ENCODE data around the gene CEP290. TPM values are rescaled to one million over a fixed set of nuclear protein-coding genes. Genes with fewer than 3 reads are reported as not detected.

CEP290 gene, protein sequence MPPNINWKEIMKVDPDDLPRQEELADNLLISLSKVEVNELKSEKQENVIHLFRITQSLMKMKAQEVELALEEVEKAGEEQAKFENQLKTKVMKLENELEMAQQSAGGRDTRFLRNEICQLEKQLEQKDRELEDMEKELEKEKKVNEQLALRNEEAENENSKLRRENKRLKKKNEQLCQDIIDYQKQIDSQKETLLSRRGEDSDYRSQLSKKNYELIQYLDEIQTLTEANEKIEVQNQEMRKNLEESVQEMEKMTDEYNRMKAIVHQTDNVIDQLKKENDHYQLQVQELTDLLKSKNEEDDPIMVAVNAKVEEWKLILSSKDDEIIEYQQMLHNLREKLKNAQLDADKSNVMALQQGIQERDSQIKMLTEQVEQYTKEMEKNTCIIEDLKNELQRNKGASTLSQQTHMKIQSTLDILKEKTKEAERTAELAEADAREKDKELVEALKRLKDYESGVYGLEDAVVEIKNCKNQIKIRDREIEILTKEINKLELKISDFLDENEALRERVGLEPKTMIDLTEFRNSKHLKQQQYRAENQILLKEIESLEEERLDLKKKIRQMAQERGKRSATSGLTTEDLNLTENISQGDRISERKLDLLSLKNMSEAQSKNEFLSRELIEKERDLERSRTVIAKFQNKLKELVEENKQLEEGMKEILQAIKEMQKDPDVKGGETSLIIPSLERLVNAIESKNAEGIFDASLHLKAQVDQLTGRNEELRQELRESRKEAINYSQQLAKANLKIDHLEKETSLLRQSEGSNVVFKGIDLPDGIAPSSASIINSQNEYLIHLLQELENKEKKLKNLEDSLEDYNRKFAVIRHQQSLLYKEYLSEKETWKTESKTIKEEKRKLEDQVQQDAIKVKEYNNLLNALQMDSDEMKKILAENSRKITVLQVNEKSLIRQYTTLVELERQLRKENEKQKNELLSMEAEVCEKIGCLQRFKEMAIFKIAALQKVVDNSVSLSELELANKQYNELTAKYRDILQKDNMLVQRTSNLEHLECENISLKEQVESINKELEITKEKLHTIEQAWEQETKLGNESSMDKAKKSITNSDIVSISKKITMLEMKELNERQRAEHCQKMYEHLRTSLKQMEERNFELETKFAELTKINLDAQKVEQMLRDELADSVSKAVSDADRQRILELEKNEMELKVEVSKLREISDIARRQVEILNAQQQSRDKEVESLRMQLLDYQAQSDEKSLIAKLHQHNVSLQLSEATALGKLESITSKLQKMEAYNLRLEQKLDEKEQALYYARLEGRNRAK (N-terminal part only)
- total RNA-seq: 10 to 100 TPM; 10.3 to 15.7 TPM

DNA sequence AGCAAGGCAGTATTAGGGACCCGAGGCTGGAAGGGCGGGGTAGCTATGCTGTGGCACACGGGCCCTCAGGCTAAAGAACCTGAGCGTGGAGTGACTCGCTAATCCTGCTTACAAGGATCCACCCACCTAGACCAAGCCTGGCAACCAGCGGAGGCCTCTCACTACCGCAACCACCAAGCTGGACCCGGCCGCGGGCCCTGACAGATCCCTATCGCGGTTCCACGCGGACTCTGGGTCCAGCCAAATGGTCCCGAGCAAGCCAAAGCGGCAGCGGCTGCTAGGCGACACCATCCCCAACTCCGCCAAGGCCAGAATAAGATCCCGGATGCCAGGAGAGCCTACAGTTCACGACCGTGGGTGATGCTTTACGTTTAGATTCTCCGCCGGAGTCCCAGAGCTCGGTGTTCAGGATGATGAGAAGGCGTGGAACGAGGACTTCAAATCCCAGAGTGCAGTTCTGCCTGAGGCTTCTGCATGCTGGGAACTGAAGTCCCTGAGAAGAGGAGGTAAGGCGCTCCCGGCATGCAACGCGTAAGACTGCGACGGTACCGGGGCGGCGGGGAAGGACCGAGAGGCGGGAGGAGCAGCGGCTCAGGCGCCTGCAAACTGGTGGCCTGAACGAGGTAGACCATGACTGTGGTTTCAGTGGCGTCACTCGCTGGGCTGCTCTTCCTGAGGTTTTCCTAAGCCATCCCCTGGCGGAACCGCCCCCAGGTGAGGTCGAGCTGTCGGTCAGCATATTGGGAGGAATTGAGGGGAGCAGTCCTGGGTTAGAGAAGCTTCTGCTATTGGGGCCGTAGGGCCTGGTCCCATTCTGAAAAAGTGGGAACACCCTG, at the start of gene CEP290, which contains the start of gene TMTC3:
Gene CEP290, minus strand, starts transcription at position 315 of the 836 bp plus-strand sequence. CDS start 781 bp downstream, outside the sequence.
Gene TMTC3, plus strand, starts transcription at position 534 of the 836 bp plus-strand sequence. CDS start 6,009 bp downstream, outside the sequence.
- ATAC-seq: peak; percentile 92 to 97
- Mint-ChIP-seq H3K36me3 (peaks cover 12 to 28% of the 10 kb centered on the region in 2 donors), H3K27ac (peak within 1 kb of the TSS; percentile 95 to 96), H3K9me3 (no peaks in the 10 kb centered on the region)
- peak; percentile 86 to 88 for DNase-seq (ENCODE audit: low spot score in 2 of 2)

DNA sequence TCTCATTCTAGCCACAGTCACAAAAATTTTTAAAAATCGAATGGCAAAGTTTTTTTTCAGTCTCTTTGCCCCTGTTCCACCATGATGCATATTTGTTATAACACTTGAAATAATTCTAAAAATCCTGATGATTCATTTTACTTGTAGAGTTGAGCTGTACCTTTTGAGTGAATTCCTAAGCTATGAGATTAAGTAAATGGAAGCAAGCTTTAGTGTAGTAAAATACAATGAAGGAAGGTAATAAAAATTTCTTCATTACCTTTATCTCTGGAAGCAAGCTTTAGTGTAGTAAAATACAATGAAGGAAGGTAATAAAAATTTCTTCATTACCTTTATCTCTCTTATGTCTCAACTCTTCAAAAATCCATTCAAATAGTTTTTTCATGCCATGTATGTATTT, 46.3 kb upstream of the CEP290 start:
- DNase-seq (ENCODE audit: low spot score in 2 of 2): no peak
- no peak overlapping the region for H3K27ac Mint-ChIP-seq
- peaks cover 0 to 4% of the 10 kb centered on the region in 2 donors for H3K36me3 Mint-ChIP-seq
- no peaks in the 10 kb centered on the region for H3K9me3 Mint-ChIP-seq
- ATAC-seq: no peak

DNA sequence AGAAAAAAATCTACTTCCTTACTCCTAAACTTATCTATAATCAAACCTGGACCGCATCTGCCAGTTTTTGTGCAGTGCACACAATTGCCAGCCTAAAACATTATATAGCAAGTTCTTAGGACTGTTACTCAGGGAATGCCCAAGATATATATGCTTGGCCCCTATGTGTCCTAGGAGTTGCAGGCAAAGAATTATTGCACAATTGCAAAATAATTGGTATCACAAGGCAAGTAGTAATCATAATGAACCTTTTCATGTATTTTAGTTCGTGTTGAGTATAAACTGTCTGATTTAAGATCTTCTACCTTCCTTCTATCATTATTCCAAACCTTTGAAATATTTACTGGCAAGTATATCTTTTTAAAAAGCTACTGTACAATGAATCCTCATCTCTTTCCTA, 45.7 kb upstream of the CEP290 start:
- Mint-ChIP-seq H3K36me3 (peaks cover 0 to 4% of the 10 kb centered on the region in 2 donors), H3K9me3 (no peaks in the 10 kb centered on the region), H3K27ac (no peak overlapping the region)
- no peak for DNase-seq (ENCODE audit: low spot score in 2 of 2)
- no peak for ATAC-seq

DNA sequence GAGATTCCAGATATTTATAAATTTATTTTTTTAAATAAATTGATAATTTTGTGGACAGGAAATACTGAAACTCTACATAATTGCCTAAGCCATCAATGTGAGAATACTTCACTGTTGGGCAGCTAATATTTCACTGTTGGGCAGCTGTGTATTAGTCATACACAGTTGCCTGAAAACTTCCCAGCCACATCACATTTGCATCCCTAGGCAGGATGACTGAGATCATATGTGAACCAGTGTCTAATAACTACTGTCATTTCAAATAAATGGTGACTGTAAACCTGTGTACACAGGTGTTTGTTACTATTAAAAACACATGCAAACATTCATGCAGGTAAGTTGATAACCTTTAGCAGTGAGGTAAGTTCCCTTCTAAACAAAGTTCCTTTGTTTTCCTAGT, 44.1 kb upstream of the CEP290 start:
- no peak for DNase-seq (ENCODE audit: low spot score in 2 of 2)
- peaks cover 0 to 3% of the 10 kb centered on the region in 2 donors for H3K9me3 Mint-ChIP-seq
- H3K36me3 Mint-ChIP-seq: peaks cover 10 to 14% of the 10 kb centered on the region in 2 donors
- ATAC-seq: no peak
- H3K27ac Mint-ChIP-seq: no peak overlapping the region

DNA sequence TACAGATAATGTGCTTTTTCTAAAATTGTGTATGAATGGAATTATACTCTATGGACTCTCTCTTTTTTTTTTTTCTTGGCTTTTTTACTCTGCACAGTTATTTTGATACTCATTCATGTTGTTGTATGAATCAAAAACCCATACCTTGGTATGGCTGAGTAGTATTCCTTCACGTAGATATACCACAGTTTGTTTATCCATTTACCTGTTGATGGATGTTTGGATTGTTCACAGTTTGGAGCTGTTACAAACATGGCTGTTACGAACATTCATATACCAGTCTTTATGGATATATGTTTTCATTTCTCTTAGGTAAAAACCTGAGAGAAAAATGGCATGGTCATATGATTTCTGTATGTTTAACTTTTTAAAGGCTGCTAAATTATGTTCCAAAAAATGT, 43.4 kb upstream of the CEP290 start:
- no peak for ATAC-seq
- Mint-ChIP-seq H3K9me3 (peaks cover 0 to 3% of the 10 kb centered on the region in 2 donors), H3K27ac (no peak overlapping the region), H3K36me3 (peaks cover 16 to 21% of the 10 kb centered on the region in 2 donors)
- no peak for DNase-seq (ENCODE audit: low spot score in 2 of 2)

DNA sequence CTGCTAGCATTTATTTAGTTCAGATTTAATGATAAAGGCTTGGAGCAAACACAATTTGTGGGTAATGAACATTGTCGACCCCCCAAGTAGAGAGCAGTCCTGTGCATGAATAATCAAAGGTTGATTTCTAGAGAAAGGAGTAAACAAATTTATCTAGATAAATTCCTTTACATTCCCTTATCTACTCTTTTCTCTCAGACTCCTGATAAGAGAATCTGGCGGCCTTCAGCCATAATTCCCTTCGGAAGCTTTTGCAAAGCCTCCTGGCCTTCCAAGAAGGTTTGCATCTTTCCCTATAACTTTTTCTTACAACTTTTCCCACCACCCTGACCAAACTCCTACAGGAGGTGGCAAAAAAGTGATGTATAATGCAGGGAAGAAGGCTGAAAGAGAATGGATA, 42.3 kb upstream of the CEP290 start:
- ATAC-seq (no peak), DNase-seq (ENCODE audit: low spot score in 2 of 2) (no peak)
- Mint-ChIP-seq H3K9me3 (peaks cover 3% of the 10 kb centered on the region in 2 donors), H3K36me3 (peaks cover 26 to 32% of the 10 kb centered on the region in 2 donors), H3K27ac (no peak overlapping the region)

DNA sequence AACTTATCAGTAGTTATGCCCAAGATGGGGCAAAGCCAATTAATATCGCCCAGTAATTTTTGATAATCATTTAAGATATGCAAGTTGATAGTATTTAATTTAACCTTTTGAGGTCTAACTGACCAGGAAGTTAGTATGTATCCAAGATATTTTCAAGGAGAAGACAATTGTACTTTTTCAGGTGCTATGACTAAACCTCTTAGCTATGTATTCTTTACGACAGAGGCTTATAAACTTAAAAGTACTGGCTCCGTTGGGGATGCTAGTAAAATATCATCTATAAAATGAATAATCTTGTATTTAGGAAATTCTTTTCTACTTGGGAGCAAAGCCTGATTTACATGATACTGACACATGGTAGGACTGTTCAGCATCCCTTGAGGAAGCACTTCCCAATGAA, 40.5 kb upstream of the CEP290 start:
- ATAC-seq (no peak), DNase-seq (ENCODE audit: low spot score in 2 of 2) (no peak)
- Mint-ChIP-seq H3K27ac (no peak overlapping the region), H3K9me3 (peaks cover 3% of the 10 kb centered on the region in 2 donors), H3K36me3 (peaks cover 34 to 38% of the 10 kb centered on the region in 2 donors)

DNA sequence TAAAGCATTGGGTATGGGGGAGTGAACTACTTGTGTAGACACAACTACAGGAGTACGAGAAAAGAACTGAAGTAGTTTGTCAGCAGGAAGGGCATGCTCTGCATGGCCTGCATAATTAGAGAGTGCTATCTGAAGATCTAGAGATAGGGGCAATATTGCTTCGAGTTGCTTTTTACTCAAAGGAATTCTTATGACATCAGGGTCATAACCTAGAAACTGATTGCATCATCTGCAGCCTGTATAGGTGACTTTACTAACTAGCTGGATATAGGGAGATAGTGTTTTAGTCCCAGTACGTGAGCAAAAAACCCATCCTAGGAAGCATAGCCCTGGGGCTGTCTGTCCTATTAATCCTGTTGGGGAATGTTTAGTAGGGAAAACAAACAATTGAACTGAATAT, 40.0 kb upstream of the CEP290 start:
- Mint-ChIP-seq H3K27ac (no peak overlapping the region), H3K36me3 (peaks cover 38 to 39% of the 10 kb centered on the region in 2 donors), H3K9me3 (peaks cover 3% of the 10 kb centered on the region in 2 donors)
- ATAC-seq (no peak), DNase-seq (ENCODE audit: low spot score in 2 of 2) (no peak)

DNA sequence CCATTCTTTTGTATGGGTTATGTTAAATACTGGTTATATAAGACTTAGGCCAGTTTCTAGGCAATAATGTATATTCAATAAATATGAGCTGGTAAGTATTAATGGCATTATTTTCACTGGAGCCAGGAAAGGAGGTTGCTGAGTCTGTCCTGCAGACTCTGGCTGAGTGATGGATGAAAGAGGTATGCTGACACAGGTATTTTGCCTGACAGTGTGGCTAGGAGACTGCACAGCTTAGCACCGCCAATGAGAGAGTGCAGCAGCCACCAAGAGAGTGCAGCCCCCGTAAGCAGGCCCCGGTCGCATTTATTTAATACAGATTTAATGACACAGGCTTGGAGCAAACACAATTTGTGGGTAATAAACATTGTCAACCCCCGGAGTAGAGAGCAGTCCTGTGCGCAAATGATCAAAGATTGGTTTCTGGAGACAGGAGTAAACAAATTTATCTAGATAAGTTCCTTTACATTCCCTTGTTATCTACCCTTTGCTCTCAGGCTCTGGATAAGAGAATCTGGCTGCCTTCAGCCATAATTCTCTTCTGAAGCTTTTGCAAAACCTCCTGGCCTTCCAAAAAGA, 37.6 kb upstream of the CEP290 start:
- no peak overlapping the region for H3K27ac Mint-ChIP-seq
- no peak for ATAC-seq
- H3K9me3 Mint-ChIP-seq: peaks cover 3% of the 10 kb centered on the region in 2 donors
- H3K36me3 Mint-ChIP-seq: peaks cover 45 to 54% of the 10 kb centered on the region in 2 donors
- DNase-seq (ENCODE audit: low spot score in 2 of 2): no peak

DNA sequence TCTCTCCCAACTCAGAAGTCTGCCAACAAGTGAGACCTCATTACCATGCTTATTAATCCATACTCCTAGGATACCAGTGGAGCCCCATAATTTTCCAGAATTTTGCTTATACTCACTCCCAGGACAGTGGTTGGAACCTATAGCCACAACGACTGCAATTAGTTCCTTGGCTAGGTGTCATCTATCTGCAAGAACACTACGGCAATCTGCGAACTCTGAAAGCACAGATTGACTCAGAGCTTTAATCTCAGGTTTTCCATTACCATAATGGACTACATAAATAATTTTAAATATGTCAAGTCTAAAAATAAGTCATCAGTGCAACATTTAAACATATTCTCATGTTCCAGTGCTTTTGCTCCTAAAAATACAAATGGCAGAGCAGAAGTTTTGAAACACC, 33.7 kb upstream of the CEP290 start:
- peaks cover 38 to 47% of the 10 kb centered on the region in 2 donors for H3K36me3 Mint-ChIP-seq
- DNase-seq (ENCODE audit: low spot score in 2 of 2) (no peak), ATAC-seq (peak in 1 of 2 donors; percentile 62)
- H3K9me3 Mint-ChIP-seq: peaks cover 0 to 3% of the 10 kb centered on the region in 2 donors
- no peak overlapping the region for H3K27ac Mint-ChIP-seq

DNA sequence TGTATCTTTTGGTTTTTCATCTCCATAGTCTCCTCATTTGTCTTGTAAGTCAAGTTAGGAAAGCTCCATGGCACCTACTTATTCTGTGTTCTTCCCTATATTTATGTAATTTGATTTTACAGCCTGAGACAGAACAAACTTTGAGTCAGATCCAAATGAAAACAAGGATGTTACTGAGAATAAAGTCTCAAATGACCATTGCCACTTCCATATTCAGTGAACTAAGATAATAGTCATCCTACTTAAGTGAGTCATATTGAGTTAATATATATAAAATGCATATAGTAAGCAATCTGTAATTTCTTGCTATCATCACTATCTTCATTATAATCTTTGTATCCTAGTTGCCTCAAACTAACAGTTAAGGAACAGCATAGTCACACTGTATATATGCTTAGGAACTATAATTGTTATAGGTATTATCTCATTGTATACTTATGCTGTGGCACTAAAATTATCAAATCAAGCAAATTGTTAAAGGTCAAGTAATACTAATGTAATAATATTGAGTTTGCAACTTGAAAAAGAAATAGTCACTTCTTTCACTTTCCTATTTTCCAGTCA, 31.0 kb upstream of the CEP290 start:
- Mint-ChIP-seq H3K9me3 (no peaks in the 10 kb centered on the region), H3K27ac (no peak overlapping the region), H3K36me3 (peaks cover 30 to 31% of the 10 kb centered on the region in 2 donors)
- DNase-seq (ENCODE audit: low spot score in 2 of 2) (no peak), ATAC-seq (no peak)

DNA sequence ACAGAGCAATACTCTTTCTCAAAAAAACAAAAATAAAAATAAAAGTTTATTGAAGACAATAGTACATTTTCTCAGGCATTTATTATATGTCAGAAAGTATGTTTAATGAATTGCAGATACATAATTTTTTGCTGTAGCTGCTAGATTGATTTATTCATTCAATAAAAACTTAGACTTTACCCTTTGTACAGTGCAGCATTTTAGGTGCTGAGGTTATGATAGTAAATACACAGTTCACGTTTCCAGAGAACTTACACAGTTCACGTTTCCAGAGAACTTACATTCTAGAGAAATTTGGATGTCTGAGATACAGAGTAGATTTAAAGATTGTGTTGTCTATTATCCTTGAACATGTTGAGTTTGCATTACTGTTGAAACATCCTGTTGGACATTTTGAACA, 25.5 kb upstream of the CEP290 start:
- no peaks in the 10 kb centered on the region for H3K9me3 Mint-ChIP-seq
- DNase-seq (ENCODE audit: low spot score in 2 of 2) (no peak), ATAC-seq (no peak)
- peaks cover 33 to 34% of the 10 kb centered on the region in 2 donors for H3K36me3 Mint-ChIP-seq
- no peak overlapping the region for H3K27ac Mint-ChIP-seq

DNA sequence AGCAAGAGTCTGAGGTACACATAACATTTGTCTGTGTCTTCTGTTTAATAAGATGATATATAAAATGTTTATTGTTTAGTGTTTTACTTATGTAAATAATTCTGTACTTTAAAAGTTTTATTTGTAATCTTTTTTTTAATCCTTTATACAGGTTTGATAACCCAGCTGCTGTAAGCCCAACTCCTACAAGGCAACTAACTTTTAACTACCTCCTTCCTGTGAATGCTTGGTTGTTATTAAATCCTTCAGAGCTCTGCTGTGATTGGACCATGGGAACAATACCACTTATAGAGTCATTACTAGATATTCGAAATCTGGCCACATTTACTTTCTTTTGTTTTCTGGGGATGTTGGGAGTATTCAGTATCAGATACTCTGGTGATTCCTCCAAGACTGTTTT, 24.3 kb upstream of the CEP290 start:
- DNase-seq (ENCODE audit: low spot score in 2 of 2): no peak
- Mint-ChIP-seq H3K36me3 (peaks cover 34 to 36% of the 10 kb centered on the region in 2 donors), H3K27ac (no peak overlapping the region), H3K9me3 (no peaks in the 10 kb centered on the region)
- no peak for ATAC-seq

DNA sequence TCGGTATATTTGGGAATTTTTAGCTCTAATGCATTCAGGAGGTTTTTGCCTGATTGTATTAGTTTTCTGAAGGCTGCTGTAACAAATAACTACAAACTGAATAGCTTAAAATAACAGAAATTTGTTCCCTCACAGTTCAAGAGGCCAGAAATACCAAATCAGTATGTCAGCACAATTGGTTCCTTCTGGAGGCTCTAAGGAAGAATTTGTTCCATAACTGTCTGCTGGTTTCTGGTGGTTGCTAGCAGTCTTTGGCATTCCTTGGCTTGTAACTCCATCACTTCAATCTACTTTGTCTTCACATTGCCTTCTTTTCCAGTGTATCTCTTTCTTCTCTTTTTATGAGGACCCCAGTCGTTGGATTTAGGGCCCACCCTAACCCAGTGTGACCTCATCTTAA, 21.5 kb upstream of the CEP290 start:
- H3K9me3 Mint-ChIP-seq: no peaks in the 10 kb centered on the region
- ATAC-seq: no peak
- peaks cover 26 to 36% of the 10 kb centered on the region in 2 donors for H3K36me3 Mint-ChIP-seq
- no peak for DNase-seq (ENCODE audit: low spot score in 2 of 2)
- no peak overlapping the region for H3K27ac Mint-ChIP-seq

DNA sequence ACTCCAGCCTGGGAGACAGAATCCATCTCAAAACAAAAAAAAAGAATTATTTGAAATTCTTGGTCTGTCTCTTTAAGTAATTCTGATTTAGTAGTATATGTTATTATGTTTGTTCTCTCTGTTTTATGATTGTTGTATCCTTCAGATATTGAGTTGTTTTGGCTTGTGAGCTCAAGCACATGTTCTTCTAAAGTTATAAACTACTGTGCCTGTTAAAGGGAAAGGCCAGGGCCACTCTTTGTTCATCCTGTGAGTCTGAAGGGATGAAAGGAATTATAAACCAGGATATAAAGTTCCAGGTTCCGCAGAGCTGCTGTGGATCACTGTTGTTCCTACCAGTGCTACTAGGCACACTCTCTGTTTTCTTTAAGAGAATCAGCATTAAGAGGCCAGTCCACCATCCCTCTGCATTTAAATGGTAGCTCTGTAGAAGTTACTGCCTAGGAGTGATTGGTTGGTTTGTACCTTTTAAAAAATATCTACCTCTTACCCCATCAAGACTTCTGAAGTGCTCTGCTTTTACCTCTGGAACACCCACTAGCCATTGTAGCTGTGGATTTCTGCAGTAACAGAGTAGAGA, 14.3 kb upstream of the CEP290 start:
- Mint-ChIP-seq H3K9me3 (no peaks in the 10 kb centered on the region), H3K36me3 (no peaks in the 10 kb centered on the region), H3K27ac (no peak overlapping the region)
- DNase-seq (ENCODE audit: low spot score in 2 of 2): no peak
- no peak for ATAC-seq

Data from activated naive CD4-positive, alpha-beta T cell treated with anti-CD3 and anti-CD28 coated beads, Interleukin-2, amount 50 U/mL, for 72 hours (primary cell).